ENCODE results near the gene ZBED1.

The ZBED1 gene

GRCh38 chrX:2503591-2504500 is 3.1 kb upstream of the ZBED1 start:
- no peak for TF ChIP-seq BHLHE40 (IDR thresholded peaks at IDR 0.05; ENCODE audit: borderline replicate concordance)
- TF ChIP-seq ZNF384 (IDR thresholded peaks at IDR 0.05), result no peak
- no peak for TF ChIP-seq CTBP1 (IDR thresholded peaks at IDR 0.05; ENCODE audit: borderline replicate concordance)
- TF ChIP-seq SUZ12 (IDR thresholded peaks at IDR 0.05), result no peak
- no peak for TF ChIP-seq HDGF (IDR thresholded peaks at IDR 0.05; ENCODE audit: borderline replicate concordance)
- CTCF ChIA-PET, result no interaction called here
- no peak for DNase-seq (ENCODE audit: extremely low spot score)
- POLR2A ChIA-PET, result no interaction called here

DNA sequence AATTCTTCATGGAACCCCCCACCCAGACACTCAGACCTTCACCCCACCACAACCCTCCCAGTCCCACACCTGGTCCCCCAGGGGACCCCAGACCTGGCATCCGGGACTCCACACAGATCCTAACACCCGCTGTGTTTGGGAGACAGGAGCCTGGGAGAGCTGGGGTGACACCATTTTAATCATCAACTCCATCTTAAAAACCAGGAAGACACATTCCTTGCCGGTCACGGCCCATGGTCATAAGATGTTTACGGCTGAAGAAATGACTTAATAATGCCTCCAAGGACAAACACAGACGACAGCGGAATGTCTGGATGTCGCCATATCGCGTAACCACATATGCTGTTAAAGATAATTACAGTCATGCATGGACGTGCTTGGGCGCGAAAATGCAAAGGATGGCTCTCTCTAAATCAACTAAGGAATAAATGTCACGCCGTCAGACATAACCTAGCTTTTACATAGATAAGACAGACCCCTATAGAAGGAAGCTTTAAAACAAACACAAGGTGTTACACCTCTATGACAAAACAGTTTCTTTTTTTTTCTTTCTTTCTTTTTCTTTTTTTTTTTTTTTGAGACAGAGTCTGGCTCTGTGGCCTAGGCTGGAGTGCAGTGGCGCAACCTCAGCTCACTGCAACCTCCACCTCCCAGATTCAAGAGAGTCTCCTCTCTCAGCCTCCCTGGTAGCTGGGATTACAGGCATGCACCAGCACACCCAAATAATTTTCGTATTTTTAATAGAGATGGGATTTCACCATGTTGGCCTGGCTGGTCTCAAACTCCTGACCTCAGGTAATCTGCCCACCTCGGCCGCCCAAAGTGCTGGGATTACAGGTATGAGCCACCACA is 2.1 kb upstream of the ZBED1 start:
- POLR2A ChIA-PET, result no interaction called here
- DNase-seq (ENCODE audit: extremely low spot score), result no peak
- CTCF ChIA-PET, result no interaction called here
- TF ChIP-seq FOXA1 (IDR thresholded peaks at IDR 0.05) (no peak), SP1 (IDR thresholded peaks at IDR 0.05) (no peak), FOXK2 (IDR thresholded peaks at IDR 0.05) (no peak), ZNF384 (IDR thresholded peaks at IDR 0.05) (peak; percentile 44; the same call in 1 of the 2 replicates), BHLHE40 (IDR thresholded peaks at IDR 0.05; ENCODE audit: borderline replicate concordance) (no peak), LEF1 (IDR thresholded peaks at IDR 0.05; ENCODE audit: borderline replicate concordance) (no peak), PKNOX1 (IDR thresholded peaks at IDR 0.05) (peak; percentile 35; the same call in 1 of the 2 replicates), NFRKB (IDR thresholded peaks at IDR 0.05) (no peak), ARNT (IDR thresholded peaks at IDR 0.05) (no peak), TARDBP (IDR thresholded peaks at IDR 0.05) (no peak), L3MBTL2 (conservative IDR thresholded peaks at IDR 0.05) (no peak), CTBP1 (IDR thresholded peaks at IDR 0.05; ENCODE audit: borderline replicate concordance) (no peak), FOXM1 (IDR thresholded peaks at IDR 0.05; ENCODE audit: borderline replicate concordance) (no peak), HDGF (IDR thresholded peaks at IDR 0.05; ENCODE audit: borderline replicate concordance) (no peak), SUZ12 (IDR thresholded peaks at IDR 0.05) (no peak)

DNA sequence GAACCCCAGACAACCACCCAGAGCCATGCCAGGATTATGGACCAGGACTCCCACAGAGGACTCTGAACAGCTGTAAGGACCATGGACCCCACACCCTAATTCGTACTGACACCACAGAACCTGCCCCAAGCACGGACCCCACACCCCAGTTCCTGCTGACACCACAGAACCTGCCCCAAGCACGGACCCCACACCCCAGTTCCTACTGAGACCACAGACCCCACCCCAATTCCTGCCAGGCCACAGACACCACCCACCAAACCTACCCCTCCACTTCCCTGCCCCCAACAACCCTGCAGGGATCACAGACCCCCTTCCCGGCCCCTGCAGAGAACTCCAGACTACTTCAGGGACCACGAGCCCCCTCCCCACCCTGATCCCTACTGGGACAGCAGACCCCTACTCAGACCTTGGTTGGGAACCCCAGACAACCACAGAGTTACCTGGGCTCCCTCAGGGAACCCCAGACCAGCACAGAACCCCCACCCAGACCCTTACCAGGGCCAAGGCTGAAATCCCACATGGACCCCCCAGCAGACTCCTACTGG is 1.4 kb upstream of the ZBED1 start:
- no peak for TF ChIP-seq CTBP1 (IDR thresholded peaks at IDR 0.05; ENCODE audit: borderline replicate concordance)
- no peak for TF ChIP-seq ELF4 (IDR thresholded peaks at IDR 0.05)
- TF ChIP-seq NFRKB (IDR thresholded peaks at IDR 0.05), result no peak
- TF ChIP-seq SP1 (IDR thresholded peaks at IDR 0.05), result no peak
- no peak for TF ChIP-seq PKNOX1 (IDR thresholded peaks at IDR 0.05)
- TF ChIP-seq SUZ12 (IDR thresholded peaks at IDR 0.05), result no peak
- DNase-seq (ENCODE audit: extremely low spot score), result no peak
- ChIA-PET POLR2A (no interaction called here), CTCF (no interaction called here)

DNA sequence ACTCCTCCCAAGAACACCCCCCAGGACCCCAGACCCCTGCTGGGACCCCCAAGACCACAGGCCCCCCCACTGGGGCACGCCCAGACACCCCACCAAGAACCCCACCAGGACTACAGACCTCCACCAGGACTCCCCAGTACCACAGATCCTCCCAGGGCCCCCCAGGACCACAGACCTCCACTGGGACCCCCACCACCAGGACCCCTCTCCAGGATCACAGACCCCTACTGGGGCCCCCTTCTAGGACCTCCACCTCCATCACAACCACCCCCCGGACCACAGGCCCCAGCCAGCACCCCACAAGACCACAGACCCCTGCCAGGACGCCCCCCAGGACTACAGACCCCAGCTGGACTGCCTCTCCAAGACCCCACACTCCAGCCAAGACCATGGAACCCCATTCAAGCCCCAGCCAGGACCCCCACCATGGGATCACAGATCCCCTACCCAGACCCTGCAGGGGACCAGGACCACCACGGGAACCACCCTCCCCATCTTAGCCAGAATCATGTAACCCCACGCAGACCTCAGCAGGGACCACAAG is 855 bp upstream of the ZBED1 start:
- CTCF ChIA-PET, result no interaction called here
- TF ChIP-seq LEF1 (IDR thresholded peaks at IDR 0.05; ENCODE audit: borderline replicate concordance) (no peak), L3MBTL2 (conservative IDR thresholded peaks at IDR 0.05) (no peak), NFRKB (IDR thresholded peaks at IDR 0.05) (no peak)
- no peak for DNase-seq (ENCODE audit: extremely low spot score)
- POLR2A ChIA-PET, result no interaction called here

- DNase-seq (ENCODE audit: extremely low spot score), result peak; percentile 45
- CTCF ChIA-PET, result no interaction called here
- TF ChIP-seq CTBP1 (IDR thresholded peaks at IDR 0.05; ENCODE audit: borderline replicate concordance), result no peak
- 0 out of 2 replicates have a peak, but pooled peaks have one; percentile 12 for TF ChIP-seq FOXM1 (IDR thresholded peaks at IDR 0.05; ENCODE audit: borderline replicate concordance)
- no peak for TF ChIP-seq PKNOX1 (IDR thresholded peaks at IDR 0.05)
- POLR2A ChIA-PET, result no interaction called here
These were observed 529 bp downstream of the ZBED1 start for GRCh38 chrX:2500091-2500802.

DNA sequence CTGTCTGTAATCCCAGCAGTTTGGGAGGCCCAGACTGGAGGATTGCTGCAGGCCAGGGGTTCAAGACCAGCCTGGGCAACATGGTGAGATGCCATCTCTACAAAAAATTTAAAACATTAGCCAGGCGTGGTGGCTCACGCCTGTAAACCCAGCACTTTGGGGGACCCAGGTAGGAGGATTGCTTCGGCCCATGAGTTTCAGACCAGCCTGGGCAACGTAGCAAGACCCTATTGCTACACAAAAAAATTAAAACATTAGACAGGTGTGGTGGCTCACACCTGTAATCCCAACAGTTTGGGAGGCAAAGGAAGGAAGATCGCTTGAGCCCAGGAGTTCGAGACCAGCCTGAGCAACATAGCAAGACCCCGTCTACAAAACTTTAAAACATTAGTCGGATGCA is 1.3 kb downstream of the ZBED1 start:
- TF ChIP-seq PKNOX1 (IDR thresholded peaks at IDR 0.05) (no peak), TARDBP (IDR thresholded peaks at IDR 0.05) (no peak), FOXM1 (IDR thresholded peaks at IDR 0.05; ENCODE audit: borderline replicate concordance) (no peak), L3MBTL2 (conservative IDR thresholded peaks at IDR 0.05) (no peak), LEF1 (IDR thresholded peaks at IDR 0.05; ENCODE audit: borderline replicate concordance) (no peak), CTBP1 (IDR thresholded peaks at IDR 0.05; ENCODE audit: borderline replicate concordance) (no peak), FOXK2 (IDR thresholded peaks at IDR 0.05) (no peak), SUZ12 (IDR thresholded peaks at IDR 0.05) (no peak), SP1 (IDR thresholded peaks at IDR 0.05) (no peak), ELF4 (IDR thresholded peaks at IDR 0.05) (no peak), HDGF (IDR thresholded peaks at IDR 0.05; ENCODE audit: borderline replicate concordance) (no peak), BHLHE40 (IDR thresholded peaks at IDR 0.05; ENCODE audit: borderline replicate concordance) (no peak), FOXA1 (IDR thresholded peaks at IDR 0.05) (no peak), ARNT (IDR thresholded peaks at IDR 0.05) (no peak), NFRKB (IDR thresholded peaks at IDR 0.05) (no peak), ZNF384 (IDR thresholded peaks at IDR 0.05) (no peak)
- DNase-seq (ENCODE audit: extremely low spot score), result no peak
- ChIA-PET POLR2A (no interaction called here), CTCF (no interaction called here)
